ENCODE results near the gene ZSCAN20.

- no peak for TF ChIP-seq CTCF (conservative IDR thresholded peaks at IDR 0.05; ENCODE audit: low read length)
- TF ChIP-seq EZH2phosphoT487 (IDR thresholded peaks at IDR 0.05; ENCODE audit: borderline replicate concordance): no peak
Measured at GRCh38 chr1:33535334-33535733, 62.9 kb downstream of the ZSCAN20 start.

All from Loucy (cell line).